Keratinocyte (primary cell): ENCODE results near the gene FAM184B. TPM values are rescaled to one million over a fixed set of nuclear protein-coding genes. Genes with fewer than 3 reads are reported as not detected.

Experiments used
- DNase-seq: peaks from one replicate; pipeline ENCODE4 v3.0.0-alpha.2; 2011; ENCODE audit warnings: low read depth, missing footprints, low spot score
- FAIRE-seq: peaks from 2 replicates; lab custom pipeline; 2011; peaks lifted over from hg19 to GRCh38; lab: Jason Lieb, UNC
- H2AFZ ChIP-seq: 2 replicates; pipeline ENCODE4 v1.6.0; 2012; ENCODE audit warnings: low read length, control low read depth, inconsistent platforms; ENCODE audit not compliant: control insufficient read depth
- H3K27ac ChIP-seq: 2 replicates; pipeline ENCODE4 v1.5.1; 2011; ENCODE audit warnings: low read length; ENCODE audit not compliant: control insufficient read depth, insufficient read depth
- H3K27me3 ChIP-seq: 3 replicates; pipeline ENCODE4 v1.6.0; 2011; ENCODE audit warnings: low read length; ENCODE audit not compliant: control insufficient read depth, insufficient read depth; ENCODE audit errors: extremely low read depth
- H3K36me3 ChIP-seq, 2 experiments: 2 replicates in 1 of 2; 3 replicates in 1 of 2; pipeline ENCODE4 v1.5.1; 2011; ENCODE audit warnings: low read length in 2 of 2, mild to moderate bottlenecking in 1 of 2; ENCODE audit not compliant: control insufficient read depth in 2 of 2, insufficient read depth in 2 of 2; ENCODE audit errors: extremely low read depth in 1 of 2
- H3K4me1 ChIP-seq: 3 replicates; pipeline ENCODE4 v1.5.1; 2011; ENCODE audit warnings: low read length; ENCODE audit not compliant: control insufficient read depth, insufficient read depth; ENCODE audit errors: extremely low read depth
- H3K4me2 ChIP-seq: 3 replicates; pipeline ENCODE4 v1.6.0; 2011; ENCODE audit warnings: low read depth, low read length; ENCODE audit not compliant: control insufficient read depth, insufficient read depth; ENCODE audit errors: extremely low read depth
- H3K4me3 ChIP-seq, 3 experiments: fragments of 200-600 bp in 1 of 3; sonication (generic) in 1 of 3; 2 replicates in 2 of 3; 3 replicates in 1 of 3; pipeline ENCODE4 v1.5.1; 2011 to 2016; ENCODE audit warnings: low read length in 3 of 3, mild to moderate bottlenecking in 3 of 3, control low read depth in 2 of 3, inconsistent platforms in 1 of 3, low read depth in 1 of 3, mixed read lengths in 1 of 3, mixed run types in 1 of 3, moderate library complexity in 1 of 3; ENCODE audit not compliant: control insufficient read depth in 2 of 3, insufficient read depth in 2 of 3; ENCODE audit errors: extremely low read depth in 1 of 3
- H3K79me2 ChIP-seq: 2 replicates; pipeline ENCODE4 v1.6.0; 2012; ENCODE audit warnings: low read length; ENCODE audit not compliant: control insufficient read depth, insufficient read depth
- H3K9ac ChIP-seq: 3 replicates; pipeline ENCODE4 v1.6.0; 2011; ENCODE audit warnings: low read length; ENCODE audit not compliant: control insufficient read depth, insufficient read depth; ENCODE audit errors: extremely low read depth
- H3K9me1 ChIP-seq: 3 replicates; pipeline ENCODE4 v1.6.0; 2011; ENCODE audit warnings: low read length; ENCODE audit not compliant: control insufficient read depth, insufficient read depth; ENCODE audit errors: extremely low read depth
- H3K9me3 ChIP-seq: 2 replicates; pipeline ENCODE4 v1.5.1; 2012; ENCODE audit warnings: low read depth, low read length; ENCODE audit not compliant: control insufficient read depth
- H4K20me1 ChIP-seq: 3 replicates; pipeline ENCODE4 v1.6.0; 2011; ENCODE audit warnings: low read length; ENCODE audit not compliant: control insufficient read depth, insufficient read depth; ENCODE audit errors: extremely low read depth
- CTCF ChIP-seq, 3 experiments: IDR thresholded peaks in 1 of 3; conservative IDR thresholded peaks in 1 of 3; optimal IDR thresholded peaks in 1 of 3; 2 replicates in 2 of 3; 3 replicates in 1 of 3; pipeline versions ENCODE3 to v1.5.1; 2011; ENCODE audit warnings: low read length in 3 of 3, mild to moderate bottlenecking in 3 of 3, moderate library complexity in 2 of 3, control low read depth in 1 of 3, inconsistent platforms in 1 of 3; ENCODE audit not compliant: insufficient read depth in 2 of 3; ENCODE audit errors: extremely low read depth in 1 of 3
- EZH2 ChIP-seq: IDR thresholded peaks from one replicate; pipeline ENCODE4 v1.6.1; 2012; ENCODE audit warnings: inconsistent platforms, mild to moderate bottlenecking, low read length, moderate library complexity
- dilution Hi-C: fragments of 300-500 bp; cut with MboI; formaldehyde crosslinking; loops from one replicate; pipeline ENCODE4 v1.7.0; 2020; ENCODE audit warnings: low sequenced_read_pairs; ENCODE audit not compliant: extremely low pct_ligation_motif_present
- polyA plus RNA-seq, 5 experiments: library from polyadenylated mRNA; depleted of rRNA in 3 of 5; stranded (reverse) in 3 of 5; stranded (forward) in 1 of 5; unstranded in 1 of 5; fragments of >200 nt; gene quantifications; 1 replicate in 1 of 5; 2 replicates in 3 of 5; 3 replicates in 1 of 5; pipeline versions ENCODE4 v1.2.1 to v1.2.3, GENCODE V29; 2011 to 2012; ENCODE audit warnings: missing spikeins in 2 of 5, low read depth in 1 of 5, low replicate concordance in 1 of 5

Gene FAM184B
- polyA plus RNA-seq, 1 donor (not counting 4 experiments of a cell fraction or from before 2014, with no cell fraction given) = 0.01 TPM

- Histone ChIP-seq H3K36me3 (no peaks in the 10 kb centered on the region), H3K27ac (no peak overlapping the region), H3K79me2 (no peaks in the 10 kb centered on the region), H2AFZ (peak overlapping the region; percentile 81), H3K27me3 (peaks cover 23% of the 10 kb centered on the region), H3K9ac (no peak overlapping the region), H3K9me1 (no peaks in the 10 kb centered on the region), H3K4me2 (peak overlapping the region; percentile 87), H3K9me3 (no peaks in the 10 kb centered on the region), H3K4me3 (peak overlapping the region; percentile 33 to 65 (median 56)), H4K20me1 (no peaks in the 10 kb centered on the region), H3K4me1 (peaks cover 10% of the 10 kb centered on the region)
- TF ChIP-seq CTCF (optimal IDR thresholded peaks at IDR 0.05 in 1 of 3, IDR thresholded peaks at IDR 0.05 in 1 of 3, conservative IDR thresholded peaks at IDR 0.05 in 1 of 3; ENCODE audit: extremely low read depth in 1 of 3, insufficient read depth in 2 of 3, low read length in 3 of 3) (no peak), EZH2 (peak; percentile 26)
- DNase-seq (no peak), FAIRE-seq (peak; percentile 20)
- dilution Hi-C loops = no loop called here
These were observed 721 bp downstream of the FAM184B start for GRCh38 chr4:17780501-17781299.

- Histone ChIP-seq H3K9me1 (no peaks in the 10 kb centered on the region), H3K27me3 (peaks cover 23% of the 10 kb centered on the region), H3K4me1 (peaks cover 10% of the 10 kb centered on the region), H4K20me1 (no peaks in the 10 kb centered on the region), H3K36me3 (no peaks in the 10 kb centered on the region), H2AFZ (no peak overlapping the region), H3K9me3 (no peaks in the 10 kb centered on the region), H3K9ac (no peak overlapping the region), H3K27ac (no peak overlapping the region), H3K4me3 (no peak overlapping the region), H3K4me2 (no peak overlapping the region), H3K79me2 (no peaks in the 10 kb centered on the region)
- dilution Hi-C loops = no loop called here
- no peak for TF ChIP-seq EZH2
- no peak for TF ChIP-seq CTCF (optimal IDR thresholded peaks at IDR 0.05 in 1 of 3, IDR thresholded peaks at IDR 0.05 in 1 of 3, conservative IDR thresholded peaks at IDR 0.05 in 1 of 3; ENCODE audit: extremely low read depth in 1 of 3, insufficient read depth in 2 of 3, low read length in 3 of 3)
- DNase-seq (no peak), FAIRE-seq (no peak)
These were observed 3.0 kb downstream of the FAM184B start for GRCh38 chr4:17778431-17778830.
